ENCODE measurements around the gene PDZD4. TPM values are rescaled to one million over a fixed set of nuclear protein-coding genes. Genes with fewer than 3 reads are reported as not detected.

Gene PDZD4
- total and polyA plus RNA-seq, 9 of the 15 experiments (the other 6 are each of a cell fraction or from before 2014, with no cell fraction given) = 0.05 to 0.38 (median 0.07) TPM; not detected in 5

DNA sequence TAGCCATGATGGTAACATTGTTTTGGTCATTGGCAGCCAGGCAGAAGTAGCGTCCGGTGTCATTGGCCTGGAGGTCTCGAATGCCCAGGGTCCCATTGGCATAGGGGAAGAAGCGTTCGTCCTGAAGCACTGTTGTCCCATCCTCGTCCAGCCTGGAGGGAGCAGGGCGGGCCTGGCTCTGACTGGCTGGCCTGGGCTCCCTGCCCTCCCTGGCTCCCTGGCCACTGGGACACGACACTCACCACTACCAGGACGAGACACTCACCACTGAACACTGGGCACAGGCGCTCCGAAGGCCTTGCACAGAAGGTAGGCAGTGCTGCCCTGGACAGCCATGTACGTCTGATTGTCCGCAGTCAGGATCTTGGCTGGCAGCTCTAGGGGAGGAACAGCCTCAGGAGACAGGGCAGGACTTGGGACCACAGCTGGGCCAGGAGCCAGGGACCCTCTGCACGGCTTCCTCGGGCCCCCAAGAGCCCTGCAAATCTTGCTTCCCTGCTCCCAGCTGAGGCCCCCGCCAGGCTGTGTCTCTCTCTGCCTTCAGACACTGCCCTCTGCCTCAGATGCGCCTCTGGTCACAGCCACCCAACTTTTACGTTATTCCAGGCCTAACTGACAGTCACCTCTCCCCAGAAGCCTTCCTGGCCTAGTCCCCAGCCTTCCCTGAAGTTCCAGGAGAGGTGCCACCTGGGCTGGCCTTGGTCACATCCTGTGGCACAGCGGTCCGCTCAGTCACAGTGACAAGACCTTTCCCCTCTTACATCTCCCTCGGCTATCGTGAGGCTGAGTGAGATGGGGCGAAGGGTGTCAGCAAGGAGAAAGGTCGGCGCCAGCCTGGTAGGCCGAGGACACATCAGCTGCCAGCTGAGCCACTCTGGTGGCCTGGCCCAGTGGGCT lies 38.5 kb upstream of the PDZD4 start:
- H3K9me1 ChIP-seq (ENCODE audit: control insufficient read depth, insufficient read depth, low read length) = no peaks in the 10 kb centered on the region
- 14% methylated on average over 12 of the region's 26 CpGs for WGBS (ENCODE audit: insufficient coverage, low coverage, missing lambda C conversion rate)
- ATAC-seq (no peak), FAIRE-seq (no peak), DNase-seq (ENCODE audit: extremely low read depth in 1 of 4, low spot score in 3 of 4) (no peak)
- peaks cover 0 to 22% of the 10 kb centered on the region in 2 experiments; a peak in 2 of 5 replicates for H3K4me1 ChIP-seq (replicated peaks in 1 of 2; ENCODE audit: control insufficient read depth in 2 of 2, insufficient read depth in 2 of 2, low read length in 2 of 2)
- 0 out of 2 replicates have a peak, but pooled peaks cover 12% of the 10 kb centered on the region for H4K20me1 ChIP-seq (replicated peaks; ENCODE audit: control insufficient read depth, insufficient read depth, low read length)
- H3K4me3 ChIP-seq = no peak overlapping the region
- no TSS peak for BruUV-seq (replicated peaks)
- H3K27me3 ChIP-seq (ENCODE audit: control insufficient read depth in 2 of 2, insufficient read depth in 2 of 2, low read length in 2 of 2) = peaks cover 10 to 79% of the 10 kb centered on the region in 2 experiments; a peak in 4 of 5 replicates
- TF ChIP-seq, protein P1, sequence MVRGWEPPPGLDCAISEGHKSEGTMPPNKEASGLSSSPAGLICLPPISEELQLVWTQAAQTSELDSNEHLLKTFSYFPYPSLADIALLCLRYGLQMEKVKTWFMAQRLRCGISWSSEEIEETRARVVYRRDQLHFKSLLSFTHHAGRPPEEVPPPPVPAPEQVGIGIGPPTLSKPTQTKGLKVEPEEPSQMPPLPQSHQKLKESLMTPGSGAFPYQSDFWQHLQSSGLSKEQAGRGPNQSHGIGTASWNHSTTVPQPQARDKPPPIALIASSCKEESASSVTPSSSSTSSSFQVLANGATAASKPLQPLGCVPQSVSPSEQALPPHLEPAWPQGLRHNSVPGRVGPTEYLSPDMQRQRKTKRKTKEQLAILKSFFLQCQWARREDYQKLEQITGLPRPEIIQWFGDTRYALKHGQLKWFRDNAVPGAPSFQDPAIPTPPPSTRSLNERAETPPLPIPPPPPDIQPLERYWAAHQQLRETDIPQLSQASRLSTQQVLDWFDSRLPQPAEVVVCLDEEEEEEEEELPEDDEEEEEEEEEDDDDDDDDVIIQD (CRISPR knock-in tag; IDR thresholded peaks at IDR 0.05) = no peak
- no peak for TF ChIP-seq RFX7 (CRISPR knock-in tag; IDR thresholded peaks at IDR 0.05)
- no peak overlapping the region for H3K27ac ChIP-seq (ENCODE audit: extremely low read depth, low read depth, low read length)
- no peak overlapping the region for H2AFZ ChIP-seq (ENCODE audit: low read depth, low read length)
- no peak overlapping the region for H3K9ac ChIP-seq (ENCODE audit: insufficient read depth in 1 of 2, low read depth in 2 of 2, low read length in 2 of 2)
- in situ Hi-C loops (cut with MboI) (no loop called here), intact Hi-C loops (cut with micrococcal nuclease) (no loop called here)
- CTCF ChIA-PET (ENCODE audit: low intra/inter-chr PET ratio) = no interaction called here
- no peaks in the 10 kb centered on the region for H3K9me3 ChIP-seq (replicated peaks; ENCODE audit: control insufficient read depth, insufficient read depth, low read depth, low read length)
- no peaks in the 10 kb centered on the region for H3K36me3 ChIP-seq (ENCODE audit: control insufficient read depth, insufficient read depth, low read length)
- H3K4me2 ChIP-seq (ENCODE audit: insufficient read depth, low read length) = no peak overlapping the region
- H3K79me2 ChIP-seq (ENCODE audit: control insufficient read depth, insufficient read depth, low read length) = no peaks in the 10 kb centered on the region
- POLR2A ChIA-PET = interaction anchor here (0.6 to 1.2 kb wide), 2 partner anchors 16 to 143 kb away, joined by 3 to 6 read pairs; no protein-coding TSS in a partner anchor

Data from K562 (cell line).